NCI-H460 (cell line): ENCODE results near the gene HAUS6. TPM values are rescaled to one million over a fixed set of nuclear protein-coding genes. Genes with fewer than 3 reads are reported as not detected.
"Not testable (repeated sequence)": the region's sequence is repeated elsewhere in the genome, so short reads cannot be mapped to it uniquely, and the experiment has no call there.

Experiments
- DNase-seq: peaks from one replicate; pipeline ENCODE4 v3.0.0-alpha.2; 2016; ENCODE audit warnings: low read depth; ENCODE audit errors: extremely low read depth
- small RNA-seq, 2 experiments: library from RNA; depleted of rRNA; stranded (forward); fragments of <200 nt; gene quantifications; one replicate each; pipeline ENCODE3, GENCODE V24; 2014
- total RNA-seq: library from RNA; depleted of rRNA; stranded (reverse); fragments of >200 nt; shearing (Covaris generic); gene quantifications from 2 replicates; pipeline ENCODE4 v1.2.3, GENCODE V29; 2014; rRNA removed

HAUS6 gene
- total RNA-seq, 1 experiment from 2014 or later, result 19.4 TPM

DNA sequence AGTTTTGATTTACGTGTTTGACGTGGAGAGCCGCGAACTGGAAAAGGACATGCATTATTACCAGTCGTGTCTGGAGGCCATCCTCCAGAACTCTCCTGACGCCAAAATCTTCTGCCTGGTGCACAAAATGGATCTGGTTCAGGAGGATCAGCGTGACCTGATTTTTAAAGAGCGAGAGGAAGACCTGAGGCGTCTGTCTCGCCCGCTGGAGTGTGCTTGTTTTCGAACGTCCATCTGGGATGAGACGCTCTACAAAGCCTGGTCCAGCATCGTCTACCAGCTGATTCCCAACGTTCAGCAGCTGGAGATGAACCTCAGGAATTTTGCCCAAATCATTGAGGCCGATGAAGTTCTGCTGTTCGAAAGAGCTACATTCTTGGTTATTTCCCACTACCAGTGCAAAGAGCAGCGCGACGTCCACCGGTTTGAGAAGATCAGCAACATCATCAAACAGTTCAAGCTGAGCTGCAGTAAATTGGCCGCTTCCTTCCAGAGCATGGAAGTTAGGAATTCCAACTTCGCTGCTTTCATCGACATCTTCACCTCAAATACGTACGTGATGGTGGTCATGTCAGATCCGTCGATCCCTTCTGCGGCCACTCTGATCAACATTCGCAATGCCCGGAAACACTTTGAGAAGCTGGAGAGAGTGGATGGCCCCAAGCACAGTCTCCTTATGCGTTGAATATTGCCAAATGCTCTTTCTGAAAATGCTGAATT lies 52.6 kb downstream of the HAUS6 start:
- no peak for DNase-seq

DNA sequence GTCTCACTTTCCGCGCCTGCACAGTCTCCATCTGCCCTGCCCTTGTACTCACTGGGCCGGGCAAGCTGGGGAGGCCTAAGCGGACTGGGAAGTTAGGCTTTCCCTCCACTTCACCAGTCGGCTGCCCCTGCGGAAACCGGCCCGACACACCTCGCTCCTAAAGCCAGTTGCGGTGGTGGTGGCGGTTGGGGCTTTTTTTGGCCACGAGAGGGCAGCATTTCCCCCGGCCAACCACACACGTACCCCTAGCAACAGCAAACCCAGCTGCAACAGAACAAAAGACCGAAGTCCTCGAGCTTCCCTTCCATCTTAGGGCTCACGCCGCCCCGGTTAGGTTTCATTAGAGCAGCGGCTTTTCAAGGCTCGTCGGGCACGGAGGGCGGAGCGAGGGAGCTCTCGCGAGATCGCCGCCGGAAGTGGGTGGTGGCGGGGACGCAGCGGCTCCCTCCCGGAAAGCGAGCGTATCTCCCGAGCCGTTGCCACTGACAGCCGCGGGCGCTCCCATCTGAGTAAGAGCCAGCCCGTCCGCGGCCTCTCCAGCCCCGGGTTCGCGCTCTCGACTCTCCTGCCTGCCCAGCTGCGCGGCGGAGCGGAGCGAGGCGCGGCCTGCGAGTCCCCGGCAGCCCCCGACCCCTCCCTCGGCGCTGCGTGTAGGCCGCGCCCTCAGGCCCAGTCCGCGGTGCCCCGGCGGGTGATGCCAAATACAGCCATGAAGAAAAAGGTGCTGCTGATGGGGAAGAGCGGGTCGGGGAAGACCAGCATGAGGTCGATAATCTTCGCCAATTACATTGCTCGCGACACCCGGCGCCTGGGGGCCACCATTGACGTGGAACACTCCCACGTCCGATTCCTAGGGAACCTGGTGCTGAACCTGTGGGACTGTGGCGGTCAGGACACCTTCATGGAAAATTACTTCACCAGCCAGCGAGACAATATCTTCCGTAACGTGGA lies 53.5 kb downstream of the HAUS6 start, which contains the start of gene RRAGA:
Gene RRAGA (plus strand): TSS at position 462 of the 951 bp plus-strand sequence. CDS start 233 bp downstream, at position 695.
- peak; percentile 91 for DNase-seq

DNA sequence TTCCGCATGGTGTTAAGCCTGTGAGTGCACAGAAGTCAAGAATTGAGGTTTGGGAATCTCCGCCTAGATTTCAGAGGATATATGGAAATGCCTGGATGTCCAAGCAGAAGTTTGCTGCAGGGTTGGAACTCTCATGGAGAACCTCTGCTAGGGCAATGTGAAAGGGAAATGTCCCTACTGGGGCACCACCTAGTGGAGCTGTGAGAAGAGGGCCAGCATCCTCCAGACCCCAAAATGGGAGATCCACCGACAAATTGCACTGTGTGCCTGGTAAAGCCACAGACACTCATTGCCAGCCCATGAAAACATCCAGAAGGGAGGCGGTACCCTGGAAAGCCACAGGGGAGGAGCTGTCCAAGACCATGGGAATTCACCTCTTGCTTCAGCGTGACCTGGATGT lies 66.1 kb downstream of the HAUS6 start:
- DNase-seq, result no peak

DNA sequence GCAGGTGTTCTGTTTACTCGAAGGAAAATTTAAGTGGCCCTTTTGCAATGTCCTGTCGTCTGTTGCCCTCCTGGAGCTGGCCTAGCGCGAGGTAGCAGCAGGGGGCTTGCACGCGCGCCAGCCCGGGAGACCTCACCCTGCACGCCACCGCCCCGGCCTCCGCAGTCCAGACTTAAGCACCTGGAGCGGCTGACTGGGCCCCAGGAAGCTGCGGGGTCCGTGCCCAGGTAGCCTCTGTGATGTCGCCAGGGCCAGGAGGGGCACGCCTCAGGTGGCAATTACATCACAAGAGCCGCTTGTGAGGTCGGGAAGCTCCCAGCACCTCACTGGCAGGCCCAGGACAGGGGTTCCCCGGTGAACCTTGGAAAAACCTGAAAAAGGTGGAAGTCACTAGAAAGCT lies 69.7 kb downstream of the HAUS6 start, which contains the start of gene SAXO1:
Gene SAXO1 (minus strand): TSS at position 195 of the 400 bp plus-strand sequence. CDS start 301 bp downstream, outside the sequence.
- DNase-seq, result no peak

DNA sequence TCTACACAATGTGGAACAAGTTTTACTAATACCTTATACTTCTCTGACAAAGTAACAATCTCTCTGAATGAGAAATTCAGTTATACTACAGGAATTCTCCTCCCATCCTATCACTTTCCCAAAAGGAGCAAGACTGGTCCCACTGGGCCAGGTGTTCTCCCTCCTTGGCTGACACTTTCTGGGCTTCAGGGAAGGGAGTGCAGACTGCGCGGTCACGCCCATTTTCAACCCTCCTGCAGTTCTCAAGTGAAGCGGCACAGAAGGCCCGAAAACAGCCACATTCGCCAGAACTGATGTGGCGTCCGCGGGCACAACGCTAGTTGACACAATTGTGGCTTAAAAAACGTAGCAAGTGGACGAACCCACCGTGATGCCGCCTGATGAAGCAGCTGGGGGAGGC lies 70.3 kb downstream of the HAUS6 start:
- no peak for DNase-seq

DNA sequence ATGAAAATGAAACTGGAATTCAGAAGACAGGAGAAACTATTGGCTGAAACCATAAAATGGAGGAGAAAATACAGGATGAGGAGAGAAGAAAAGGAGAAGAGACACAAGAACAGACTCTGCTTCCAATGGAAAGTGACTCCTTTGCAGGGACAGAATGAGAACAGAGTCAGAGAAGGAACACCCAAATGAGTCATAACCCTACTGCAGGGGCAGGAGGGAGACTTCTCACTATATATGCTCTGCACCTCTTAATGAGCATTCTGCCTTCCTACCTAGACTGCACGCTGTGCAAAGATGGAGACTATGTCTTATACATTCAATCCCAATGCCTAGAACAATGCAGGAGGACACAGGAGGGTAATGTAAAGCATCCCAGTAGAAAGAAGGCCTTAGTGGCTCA lies 71.8 kb downstream of the HAUS6 start:
- no peak for DNase-seq

DNA sequence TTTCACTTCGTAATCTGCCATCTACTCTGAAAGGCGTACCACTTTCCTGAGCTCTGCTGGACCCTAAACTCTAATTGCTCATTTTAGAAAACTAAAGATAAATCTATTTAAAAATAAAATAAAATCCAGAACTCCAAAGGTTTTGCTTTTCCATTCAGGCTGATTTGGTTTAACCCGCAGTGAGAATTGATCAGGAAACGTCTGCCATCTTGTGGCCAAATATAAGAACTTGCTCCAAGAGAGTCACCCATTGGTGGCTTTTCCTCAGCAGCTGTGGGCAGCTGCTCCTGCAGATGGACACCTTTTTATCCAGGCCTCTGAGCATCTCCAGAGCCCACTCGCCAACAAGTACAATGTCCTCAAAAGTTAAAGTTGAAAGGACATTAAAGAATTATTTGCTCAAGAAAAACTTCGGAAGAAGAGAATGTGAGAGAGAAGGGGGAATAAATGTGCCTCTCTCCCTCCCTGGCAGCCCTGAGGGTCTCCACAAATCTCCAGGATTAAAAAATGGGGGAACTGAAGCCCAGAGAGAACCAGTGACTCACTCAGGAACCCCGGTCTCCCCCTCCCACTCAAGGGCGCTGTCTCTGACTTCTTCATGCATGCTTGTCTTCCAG lies 73.8 kb downstream of the HAUS6 start:
- DNase-seq, result peak; percentile 60

DNA sequence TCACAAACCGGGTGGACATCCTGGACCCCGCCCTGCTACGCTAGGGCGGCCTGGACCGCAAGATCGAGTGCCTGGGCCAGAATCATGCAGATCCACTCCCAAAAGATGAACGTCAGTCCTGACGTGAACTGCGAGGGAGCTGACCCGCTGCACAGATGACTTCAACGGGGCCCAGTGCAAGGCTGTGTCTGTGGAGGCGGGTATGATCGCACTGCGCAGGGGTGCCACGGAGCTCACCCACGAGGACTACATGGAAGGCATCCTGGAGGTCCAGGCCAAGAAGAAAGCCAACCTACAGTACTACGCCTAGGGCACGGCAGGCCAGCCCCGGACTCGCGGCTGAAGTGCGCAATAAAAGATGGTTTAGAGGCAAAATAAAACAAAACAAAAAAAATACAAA lies 74.9 kb downstream of the HAUS6 start:
- no peak for DNase-seq

DNA sequence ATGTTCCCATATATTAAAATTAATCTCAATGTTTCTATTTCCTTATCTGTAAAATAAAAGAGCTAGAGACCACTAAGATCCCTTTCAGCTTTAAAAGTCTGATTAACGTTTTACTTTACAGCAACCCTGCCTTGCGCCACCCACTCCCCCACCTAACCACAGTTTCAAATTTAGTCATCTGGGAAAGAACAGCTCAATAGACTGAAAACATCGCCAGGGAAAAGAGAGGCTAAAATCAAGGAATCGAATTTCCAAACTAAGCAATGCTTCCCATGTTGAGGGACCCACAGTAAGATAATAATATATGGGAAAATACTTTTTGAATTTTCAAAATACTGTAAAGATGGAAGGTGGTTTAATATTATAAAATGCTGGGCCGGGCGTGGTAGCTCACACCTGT lies 76.3 kb downstream of the HAUS6 start:
- DNase-seq, result no peak

DNA sequence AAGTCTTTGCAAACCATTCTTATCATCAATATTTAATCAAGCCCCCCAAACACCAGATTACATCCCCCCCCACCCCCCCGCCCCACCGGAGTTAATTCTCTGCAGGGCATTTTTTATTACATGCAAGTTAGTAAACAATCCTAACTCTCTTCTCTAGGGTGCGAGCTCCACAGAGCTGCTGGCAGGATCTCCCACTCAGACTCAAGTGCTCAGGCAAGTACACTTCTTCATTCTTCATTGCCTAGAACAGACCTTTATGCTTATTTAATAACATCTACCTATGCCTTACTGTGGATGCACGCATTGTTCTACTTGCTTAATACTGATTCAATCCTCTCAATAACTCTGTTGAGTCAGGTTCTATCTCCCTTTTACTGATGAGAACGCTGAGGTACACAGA lies 79.6 kb downstream of the HAUS6 start:
- DNase-seq, result no peak

DNA sequence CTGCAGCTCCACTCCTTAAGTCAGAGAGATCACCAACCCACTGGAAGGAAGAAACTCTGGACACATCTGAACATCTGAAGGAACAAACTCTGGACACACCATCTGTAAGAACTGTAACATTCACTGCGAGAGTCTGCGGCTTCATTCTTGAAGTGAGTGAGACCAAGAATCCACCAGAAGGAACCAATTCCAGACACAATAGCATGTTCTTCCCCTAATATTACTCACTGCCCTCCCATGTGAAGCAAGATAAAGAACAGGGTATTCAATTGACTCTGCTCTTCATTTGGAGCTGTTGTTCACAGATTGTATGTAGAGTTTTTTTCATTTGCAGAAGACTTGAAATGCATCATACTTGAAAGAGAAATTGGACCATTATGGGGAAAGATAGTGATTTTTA lies 80.5 kb downstream of the HAUS6 start:
- no peak for DNase-seq

DNA sequence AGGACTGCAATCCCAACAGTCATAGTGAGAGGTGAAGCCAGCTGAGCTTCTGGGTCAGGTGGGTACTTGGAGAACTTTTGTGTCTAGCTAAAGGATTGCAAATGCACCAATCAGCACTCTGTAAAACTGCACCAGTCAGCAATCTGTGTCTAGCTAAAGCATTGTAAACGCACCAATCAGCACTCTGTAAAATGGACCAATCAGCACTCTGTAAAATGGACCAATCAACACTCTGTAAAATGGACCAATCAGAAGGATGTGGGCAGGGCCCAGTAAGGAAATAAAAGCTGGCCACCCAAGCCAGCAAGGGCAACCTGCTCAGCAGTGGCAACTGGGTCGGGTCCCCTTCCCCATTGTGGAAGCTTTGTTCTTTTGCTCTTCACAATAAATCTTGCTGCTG lies 81.1 kb downstream of the HAUS6 start:
- not testable (repeated sequence) for DNase-seq

DNA sequence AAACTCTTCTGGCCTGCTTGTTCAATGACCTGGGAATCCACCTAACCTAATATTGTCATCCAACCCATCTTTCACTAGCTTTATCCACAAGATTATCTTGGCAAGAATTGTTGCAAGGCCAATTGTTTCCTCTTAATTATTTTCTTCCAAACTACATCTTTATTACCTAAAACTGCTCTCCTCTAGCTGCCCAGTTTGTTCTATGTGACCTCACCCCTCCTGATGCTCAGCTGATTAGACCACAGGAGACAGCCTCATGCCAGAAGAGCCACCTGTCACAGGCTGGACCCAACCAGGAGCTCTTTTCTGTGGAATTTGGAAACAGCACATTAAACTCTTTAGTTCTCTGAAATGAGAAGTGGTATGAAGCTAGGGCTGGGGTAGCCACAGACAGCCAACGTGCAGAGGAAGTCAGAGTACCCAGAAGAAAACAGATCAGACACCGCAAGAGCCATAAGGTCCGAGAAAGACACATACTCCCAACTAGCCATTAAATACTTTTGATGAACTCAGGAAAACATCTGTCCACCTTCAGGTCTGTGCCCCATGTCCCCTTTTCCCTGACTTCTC lies 81.7 kb downstream of the HAUS6 start:
- no peak for DNase-seq

DNA sequence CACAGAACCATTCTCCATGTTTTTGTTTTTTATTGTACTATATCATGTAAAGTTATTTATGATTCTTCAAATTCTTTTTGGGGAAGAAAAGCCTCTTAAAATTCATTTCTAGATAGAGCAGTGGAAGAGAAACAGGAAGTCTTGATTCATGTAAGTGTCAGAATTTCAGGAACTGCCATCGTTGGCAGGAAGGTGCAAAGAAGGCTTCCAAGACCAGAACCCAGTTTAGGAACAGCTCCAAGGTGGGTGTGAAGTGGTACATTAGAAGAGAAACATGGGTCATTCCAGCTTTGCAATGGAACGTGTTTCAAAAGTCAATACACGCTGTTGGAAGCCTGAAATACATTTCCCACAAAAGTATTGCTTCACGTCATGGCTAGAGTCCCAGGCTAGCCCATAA lies 84.5 kb downstream of the HAUS6 start:
- no peak for DNase-seq

DNA sequence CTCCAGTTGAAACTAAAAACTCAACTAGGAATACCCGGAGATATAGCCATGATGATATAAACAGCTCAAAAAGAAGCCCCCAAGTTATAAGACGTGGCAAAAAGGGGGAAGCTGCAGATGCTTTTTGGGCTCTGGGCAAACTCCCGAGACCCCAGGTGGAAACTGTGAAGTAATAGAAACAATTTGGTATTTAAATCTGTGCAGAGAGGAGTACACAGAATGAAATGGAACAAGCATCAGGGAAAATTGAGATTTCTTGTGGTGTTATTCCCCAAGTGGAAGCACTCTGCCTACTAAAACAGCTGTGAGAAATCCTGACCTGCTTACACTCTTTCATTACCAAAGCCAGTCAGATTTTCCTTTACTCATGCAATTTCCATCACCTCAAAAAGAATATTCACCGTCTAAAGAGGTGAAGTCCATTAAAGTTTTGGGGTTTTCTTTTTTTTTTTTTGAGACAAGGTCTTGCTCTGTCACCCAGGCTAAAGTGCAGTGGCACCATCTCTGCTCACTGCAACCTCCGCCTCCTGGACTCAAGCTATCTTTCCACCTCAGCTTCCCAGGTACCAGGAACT lies 93.2 kb downstream of the HAUS6 start:
- DNase-seq, result no peak

Small RNAs within 50 kb of the gene (small RNA-seq; reads per million reads assigned to genes)
- gene RF00019 (0 reads per million in 2 experiments), gene RNU6-264P (0 reads per million in 2 experiments), gene SCARNA8 (2.7 to 30.3 reads per million in 2 experiments)

Other genes starting within 250 kb of the HAUS6 start
- not detected in 2 replicates for gene SAXO1, start 69.7 kb downstream of the HAUS6 start, total RNA-seq
- gene RRAGA, start 53.5 kb downstream of the HAUS6 start, total RNA-seq, result 22.3 and 27.8 TPM in 2 replicates
- 15.2 and 18.1 TPM in 2 replicates for gene PLIN2, start 24.6 kb upstream of the HAUS6 start, total RNA-seq
- gene DENND4C, start 127.8 kb upstream of the HAUS6 start, total RNA-seq, result 28.8 and 34.4 TPM in 2 replicates